ENCODE data around the gene POLD3. TPM values are rescaled to one million over a fixed set of nuclear protein-coding genes. Genes with fewer than 3 reads are reported as not detected.
A peak's percentile ranks its signal among the peaks of the same experiment; 100 is the strongest.

Gene POLD3
- total RNA-seq, 1 experiment from 2014 or later, result 28.4 TPM

DNA sequence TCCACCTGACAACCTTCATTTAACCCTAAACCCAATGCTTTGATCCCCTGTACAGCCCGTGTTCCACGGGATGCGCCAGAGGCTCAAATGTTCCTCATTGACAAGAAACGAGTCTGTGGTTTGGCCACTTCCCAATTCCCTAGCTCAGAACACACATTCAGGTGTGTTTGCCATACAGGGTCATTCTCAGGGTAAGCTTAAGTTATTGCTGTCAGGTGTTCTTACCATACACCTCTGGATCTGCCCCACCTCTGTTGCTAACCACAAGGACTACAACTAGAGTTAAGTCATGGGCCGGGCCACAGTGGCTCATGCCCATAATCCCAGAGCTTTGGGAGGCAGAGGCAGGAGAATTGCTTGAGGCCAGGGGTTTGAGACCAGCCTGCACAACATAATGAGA is 45.6 kb upstream of the POLD3 start:
- Histone ChIP-seq H3K9ac (ENCODE audit: low read length) (no peak overlapping the region), H4K20me1 (ENCODE audit: low read length) (no peaks in the 10 kb centered on the region), H3F3A (ENCODE audit: low read length, unreplicated experiment) (no peaks in the 10 kb centered on the region), H2AFZ (ENCODE audit: low read length) (no peak overlapping the region), H3K27ac (ENCODE audit: low read length) (no peak overlapping the region), H3K4me3 (ENCODE audit: low read length) (no peak overlapping the region), H3K27me3 (ENCODE audit: low read length) (no peaks in the 10 kb centered on the region), H3K36me3 (ENCODE audit: low read depth, low read length) (no peaks in the 10 kb centered on the region), H3K4me2 (ENCODE audit: low read length) (no peak overlapping the region), H3K4me1 (ENCODE audit: insufficient read depth, low read length) (peaks cover 12% of the 10 kb centered on the region), H3K79me2 (ENCODE audit: low read length) (no peaks in the 10 kb centered on the region), H3K9me3 (ENCODE audit: low read length) (no peaks in the 10 kb centered on the region; the same call in 1 of the 2 replicates), H3K9me2 (replicated peaks; ENCODE audit: low read length) (no peaks in the 10 kb centered on the region)
- intact Hi-C loops (cut with micrococcal nuclease), result no loop called here
- DNase-seq (peak; percentile 98), ATAC-seq (peak; percentile 93)
- ChIA-PET POLR2A (ENCODE audit: unreplicated experiment) (interaction anchor here (0.5 kb wide), 1 partner anchor 54 kb away, joined by 6 read pairs; no protein-coding TSS in a partner anchor), CTCF (no interaction called here)
- TF ChIP-seq EZH2phosphoT487 (IDR thresholded peaks at IDR 0.05; ENCODE audit: borderline replicate concordance, low read length) (no peak; the same call in 1 of the 2 replicates), EZH2 (IDR thresholded peaks at IDR 0.05; ENCODE audit: low read length, unreplicated experiment) (no peak)
- TF ChIP-seq, protein P1, sequence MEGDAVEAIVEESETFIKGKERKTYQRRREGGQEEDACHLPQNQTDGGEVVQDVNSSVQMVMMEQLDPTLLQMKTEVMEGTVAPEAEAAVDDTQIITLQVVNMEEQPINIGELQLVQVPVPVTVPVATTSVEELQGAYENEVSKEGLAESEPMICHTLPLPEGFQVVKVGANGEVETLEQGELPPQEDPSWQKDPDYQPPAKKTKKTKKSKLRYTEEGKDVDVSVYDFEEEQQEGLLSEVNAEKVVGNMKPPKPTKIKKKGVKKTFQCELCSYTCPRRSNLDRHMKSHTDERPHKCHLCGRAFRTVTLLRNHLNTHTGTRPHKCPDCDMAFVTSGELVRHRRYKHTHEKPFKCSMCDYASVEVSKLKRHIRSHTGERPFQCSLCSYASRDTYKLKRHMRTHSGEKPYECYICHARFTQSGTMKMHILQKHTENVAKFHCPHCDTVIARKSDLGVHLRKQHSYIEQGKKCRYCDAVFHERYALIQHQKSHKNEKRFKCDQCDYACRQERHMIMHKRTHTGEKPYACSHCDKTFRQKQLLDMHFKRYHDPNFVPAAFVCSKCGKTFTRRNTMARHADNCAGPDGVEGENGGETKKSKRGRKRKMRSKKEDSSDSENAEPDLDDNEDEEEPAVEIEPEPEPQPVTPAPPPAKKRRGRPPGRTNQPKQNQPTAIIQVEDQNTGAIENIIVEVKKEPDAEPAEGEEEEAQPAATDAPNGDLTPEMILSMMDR (conservative IDR thresholded peaks at IDR 0.05; ENCODE audit: low read depth, low read length), result no peak
- no TSS peak for BruUV-seq (replicated peaks)

DNA sequence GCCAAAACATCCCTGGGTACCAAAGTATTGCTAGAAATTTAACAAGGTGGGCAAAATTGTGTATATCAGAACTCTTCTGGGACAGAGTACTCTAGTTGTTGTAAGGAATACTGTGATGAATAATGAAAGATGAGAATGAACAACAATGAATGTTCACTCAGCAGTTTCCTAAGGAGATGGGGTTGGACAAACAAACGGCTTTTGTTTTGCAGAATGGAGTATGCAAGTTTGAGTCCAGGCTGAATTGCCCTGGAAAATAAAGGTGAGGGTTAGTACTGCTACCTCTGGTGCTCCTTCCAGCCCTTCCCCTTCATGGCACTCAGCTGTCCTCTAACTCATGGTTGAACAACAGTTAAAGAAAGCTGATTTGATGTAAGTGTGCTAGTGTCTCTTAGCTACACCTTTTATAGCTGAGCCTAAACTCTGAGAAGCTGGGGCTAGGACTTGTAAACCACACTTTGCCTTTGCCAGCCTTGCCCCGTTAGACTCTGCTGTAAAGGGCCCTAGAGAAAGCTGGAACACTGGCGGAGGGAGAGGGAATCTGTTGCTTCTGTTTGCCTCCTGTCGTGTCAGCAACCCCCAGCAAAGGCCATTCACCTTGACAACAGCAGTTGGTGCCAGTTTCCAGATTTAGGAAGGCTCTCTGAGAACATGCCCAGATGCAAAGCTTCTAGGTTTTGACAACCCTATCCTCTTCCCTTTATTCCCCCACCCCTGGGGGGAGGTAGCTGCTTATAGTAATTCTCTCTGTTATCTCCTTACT is 41.2 kb upstream of the POLD3 start:
- Histone ChIP-seq H3K9ac (ENCODE audit: low read length) (no peak overlapping the region), H3F3A (ENCODE audit: low read length, unreplicated experiment) (no peaks in the 10 kb centered on the region), H3K9me3 (ENCODE audit: low read length) (no peaks in the 10 kb centered on the region), H2AFZ (ENCODE audit: low read length) (no peak overlapping the region; the same call in 1 of the 2 replicates), H3K4me3 (ENCODE audit: low read length) (no peak overlapping the region), H3K27me3 (ENCODE audit: low read length) (no peaks in the 10 kb centered on the region), H4K20me1 (ENCODE audit: low read length) (no peaks in the 10 kb centered on the region), H3K9me2 (replicated peaks; ENCODE audit: low read length) (no peaks in the 10 kb centered on the region), H3K79me2 (ENCODE audit: low read length) (no peaks in the 10 kb centered on the region), H3K36me3 (ENCODE audit: low read depth, low read length) (no peaks in the 10 kb centered on the region), H3K4me2 (ENCODE audit: low read length) (no peak overlapping the region), H3K4me1 (ENCODE audit: insufficient read depth, low read length) (peaks cover 11% of the 10 kb centered on the region), H3K27ac (ENCODE audit: low read length) (no peak overlapping the region)
- intact Hi-C loops (cut with micrococcal nuclease), result no loop called here
- no peak for DNase-seq
- no peak for ATAC-seq
- TF ChIP-seq, protein P1 (conservative IDR thresholded peaks at IDR 0.05; ENCODE audit: low read depth, low read length), result no peak
- no peak for TF ChIP-seq EZH2 (IDR thresholded peaks at IDR 0.05; ENCODE audit: low read length, unreplicated experiment)
- no peak for TF ChIP-seq EZH2phosphoT487 (IDR thresholded peaks at IDR 0.05; ENCODE audit: borderline replicate concordance, low read length)
- CTCF ChIA-PET, result no interaction called here
- BruUV-seq (replicated peaks), result no TSS peak
- POLR2A ChIA-PET (ENCODE audit: unreplicated experiment), result no interaction called here

DNA sequence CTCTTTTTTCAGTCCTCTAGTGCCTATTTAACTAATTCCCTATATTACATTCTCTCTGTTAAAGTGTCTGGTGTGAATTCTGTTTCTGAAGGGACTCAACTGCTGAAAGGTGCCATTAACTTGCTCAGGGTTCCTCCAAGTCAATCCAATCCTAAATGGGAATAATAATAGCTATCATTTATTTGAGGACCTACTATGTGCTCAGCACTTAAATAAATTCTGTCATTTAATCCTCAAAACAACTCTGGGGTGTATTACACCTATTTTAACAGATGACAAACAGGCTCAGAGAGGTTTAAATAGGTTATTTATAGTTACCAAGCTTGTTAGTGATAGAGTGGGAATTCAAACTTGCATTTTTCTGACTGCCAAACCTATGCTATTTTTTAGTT is 40.6 kb upstream of the POLD3 start:
- Histone ChIP-seq H3K36me3 (ENCODE audit: low read depth, low read length) (no peaks in the 10 kb centered on the region), H3K4me2 (ENCODE audit: low read length) (no peak overlapping the region), H3K79me2 (ENCODE audit: low read length) (no peaks in the 10 kb centered on the region), H4K20me1 (ENCODE audit: low read length) (no peaks in the 10 kb centered on the region), H3K9me2 (replicated peaks; ENCODE audit: low read length) (no peaks in the 10 kb centered on the region), H3K4me3 (ENCODE audit: low read length) (no peak overlapping the region), H3K27ac (ENCODE audit: low read length) (no peak overlapping the region), H3F3A (ENCODE audit: low read length, unreplicated experiment) (no peaks in the 10 kb centered on the region), H2AFZ (ENCODE audit: low read length) (no peak overlapping the region), H3K9me3 (ENCODE audit: low read length) (no peaks in the 10 kb centered on the region), H3K27me3 (ENCODE audit: low read length) (no peaks in the 10 kb centered on the region), H3K4me1 (ENCODE audit: insufficient read depth, low read length) (peaks cover 6% of the 10 kb centered on the region), H3K9ac (ENCODE audit: low read length) (no peak overlapping the region)
- TF ChIP-seq EZH2phosphoT487 (IDR thresholded peaks at IDR 0.05; ENCODE audit: borderline replicate concordance, low read length) (no peak), EZH2 (IDR thresholded peaks at IDR 0.05; ENCODE audit: low read length, unreplicated experiment) (no peak)
- TF ChIP-seq, protein P1 (conservative IDR thresholded peaks at IDR 0.05; ENCODE audit: low read depth, low read length), result no peak
- intact Hi-C loops (cut with micrococcal nuclease), result no loop called here
- BruUV-seq (replicated peaks), result no TSS peak
- ATAC-seq (no peak), DNase-seq (no peak)
- CTCF ChIA-PET, result no interaction called here
- POLR2A ChIA-PET (ENCODE audit: unreplicated experiment), result no interaction called here

Measured in PC-3 (cell line).